NCI-H2227 (cell line): ENCODE data around the gene GLRX2.

Experiments used
- DNase-seq: peaks from one replicate; lab custom pipeline; 2025; ENCODE audit not compliant: unreplicated experiment; lab: John Stamatoyannopoulos, UW

GLRX2 gene

GRCh38 chr1:193113258-193113991, 8.2 kb upstream of the GLRX2 start:
- no peak for DNase-seq

- no peak for DNase-seq
These were observed 6.5 kb upstream of the GLRX2 start for GRCh38 chr1:193111641-193112090.

GRCh38 chr1:193110864-193111263, 5.7 kb upstream of the GLRX2 start:
- no peak for DNase-seq

- no peak for DNase-seq
These were observed 5.0 kb upstream of the GLRX2 start for GRCh38 chr1:193110246-193110645.

- no peak for DNase-seq
These were observed 4.4 kb upstream of the GLRX2 start for GRCh38 chr1:193109619-193110018.

- no peak for DNase-seq
These were observed 3.3 kb upstream of the GLRX2 start for GRCh38 chr1:193108471-193108870.

- DNase-seq: peak; percentile 50
These were observed 585 bp upstream of the GLRX2 start for GRCh38 chr1:193105821-193106177.

- peak; percentile 44 for DNase-seq
These were observed 710 bp downstream of the GLRX2 start for GRCh38 chr1:193104502-193104906.

GRCh38 chr1:193103759-193104501, 1.3 kb downstream of the GLRX2 start:
- no peak for DNase-seq

GRCh38 chr1:193102662-193103061, 2.6 kb downstream of the GLRX2 start:
- DNase-seq: no peak

- DNase-seq: no peak
These were observed 11.1 kb downstream of the GLRX2 start for GRCh38 chr1:193094112-193094511.

- no peak for DNase-seq
These were observed 14.3 kb downstream of the GLRX2 start for GRCh38 chr1:193090865-193091264.

GRCh38 chr1:193087893-193088292, 17.3 kb downstream of the GLRX2 start:
- no peak for DNase-seq

GRCh38 chr1:193086342-193086741, 18.9 kb downstream of the GLRX2 start:
- DNase-seq: no peak

- DNase-seq: no peak
These were observed 20.0 kb downstream of the GLRX2 start for GRCh38 chr1:193085263-193085662.

- DNase-seq: no peak
These were observed 21.7 kb downstream of the GLRX2 start for GRCh38 chr1:193083365-193084088.

GRCh38 chr1:193079187-193079586, 26.0 kb downstream of the GLRX2 start:
- DNase-seq: no peak

GRCh38 chr1:193077991-193078390, 27.2 kb downstream of the GLRX2 start:
- no peak for DNase-seq

GRCh38 chr1:193070942-193071341, 34.3 kb downstream of the GLRX2 start:
- DNase-seq: no peak

- no peak for DNase-seq
These were observed 34.8 kb downstream of the GLRX2 start for GRCh38 chr1:193070386-193070753.

GRCh38 chr1:193069748-193070385, 35.3 kb downstream of the GLRX2 start:
- peak; percentile 6 for DNase-seq
